ENCODE results near the gene CEP128. TPM values are rescaled to one million over a fixed set of nuclear protein-coding genes. Genes with fewer than 3 reads are reported as not detected.

The CEP128 gene
- total RNA-seq, 1 donor from 2014 or later: 6.1 TPM

DNA sequence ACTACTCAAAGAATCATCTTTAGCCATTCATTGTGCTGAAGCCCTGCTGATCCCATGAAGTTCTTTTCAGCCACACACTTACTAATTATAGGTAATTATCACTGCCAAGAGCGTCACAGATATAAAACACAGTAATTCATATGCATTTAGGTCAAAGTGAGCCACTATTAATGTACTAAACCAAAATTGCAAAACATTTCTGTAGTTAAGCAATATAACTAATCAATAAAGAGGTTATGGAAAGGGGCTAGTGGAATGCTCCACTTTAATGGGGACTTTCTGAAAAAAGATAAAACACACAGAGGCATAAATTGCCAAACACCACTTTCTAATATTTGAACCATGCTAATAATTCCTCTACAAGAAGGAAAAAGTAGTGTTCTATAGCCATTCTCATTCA lies 6.8 kb upstream of the CEP128 start:
- no peak for ATAC-seq
- Histone ChIP-seq H3K27ac (no peak overlapping the region), H3K27me3 (no peaks in the 10 kb centered on the region), H3K4me1 (no peaks in the 10 kb centered on the region), H3K4me3 (no peak overlapping the region), H3K36me3 (no peaks in the 10 kb centered on the region), H3K9me3 (no peaks in the 10 kb centered on the region)
- TF ChIP-seq, protein P1, sequence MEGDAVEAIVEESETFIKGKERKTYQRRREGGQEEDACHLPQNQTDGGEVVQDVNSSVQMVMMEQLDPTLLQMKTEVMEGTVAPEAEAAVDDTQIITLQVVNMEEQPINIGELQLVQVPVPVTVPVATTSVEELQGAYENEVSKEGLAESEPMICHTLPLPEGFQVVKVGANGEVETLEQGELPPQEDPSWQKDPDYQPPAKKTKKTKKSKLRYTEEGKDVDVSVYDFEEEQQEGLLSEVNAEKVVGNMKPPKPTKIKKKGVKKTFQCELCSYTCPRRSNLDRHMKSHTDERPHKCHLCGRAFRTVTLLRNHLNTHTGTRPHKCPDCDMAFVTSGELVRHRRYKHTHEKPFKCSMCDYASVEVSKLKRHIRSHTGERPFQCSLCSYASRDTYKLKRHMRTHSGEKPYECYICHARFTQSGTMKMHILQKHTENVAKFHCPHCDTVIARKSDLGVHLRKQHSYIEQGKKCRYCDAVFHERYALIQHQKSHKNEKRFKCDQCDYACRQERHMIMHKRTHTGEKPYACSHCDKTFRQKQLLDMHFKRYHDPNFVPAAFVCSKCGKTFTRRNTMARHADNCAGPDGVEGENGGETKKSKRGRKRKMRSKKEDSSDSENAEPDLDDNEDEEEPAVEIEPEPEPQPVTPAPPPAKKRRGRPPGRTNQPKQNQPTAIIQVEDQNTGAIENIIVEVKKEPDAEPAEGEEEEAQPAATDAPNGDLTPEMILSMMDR (IDR thresholded peaks at IDR 0.05): no peak
- intact Hi-C loops (cut with DNase I): no loop called here
- no peak for DNase-seq

DNA sequence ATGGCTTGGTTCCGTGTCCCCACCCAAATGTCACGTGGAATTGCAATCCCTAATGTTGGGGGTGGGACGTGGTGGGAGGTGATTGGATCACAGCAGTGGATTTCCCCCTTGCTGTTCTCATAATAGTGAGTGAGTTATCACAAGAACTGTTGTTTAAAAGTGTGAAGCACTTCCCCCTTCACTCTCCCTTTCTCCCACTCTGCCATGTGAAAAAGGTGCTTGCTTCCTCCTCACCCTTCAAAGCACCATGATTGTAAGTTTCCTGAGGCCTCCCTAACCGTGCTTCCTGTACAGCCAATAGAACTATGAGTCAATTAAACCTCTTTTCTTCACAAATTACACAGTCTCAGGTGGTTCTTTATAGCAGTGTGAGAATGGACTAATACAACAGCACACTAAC lies 5.3 kb upstream of the CEP128 start:
- no peak overlapping the region for H3K27ac ChIP-seq
- ATAC-seq: no peak
- no peaks in the 10 kb centered on the region for H3K27me3 ChIP-seq
- intact Hi-C loops (cut with DNase I): no loop called here
- DNase-seq: no peak
- TF ChIP-seq, protein P1 (IDR thresholded peaks at IDR 0.05): no peak
- no peaks in the 10 kb centered on the region for H3K9me3 ChIP-seq
- H3K4me1 ChIP-seq: peaks cover 6% of the 10 kb centered on the region
- H3K4me3 ChIP-seq: no peak overlapping the region
- no peaks in the 10 kb centered on the region for H3K36me3 ChIP-seq

DNA sequence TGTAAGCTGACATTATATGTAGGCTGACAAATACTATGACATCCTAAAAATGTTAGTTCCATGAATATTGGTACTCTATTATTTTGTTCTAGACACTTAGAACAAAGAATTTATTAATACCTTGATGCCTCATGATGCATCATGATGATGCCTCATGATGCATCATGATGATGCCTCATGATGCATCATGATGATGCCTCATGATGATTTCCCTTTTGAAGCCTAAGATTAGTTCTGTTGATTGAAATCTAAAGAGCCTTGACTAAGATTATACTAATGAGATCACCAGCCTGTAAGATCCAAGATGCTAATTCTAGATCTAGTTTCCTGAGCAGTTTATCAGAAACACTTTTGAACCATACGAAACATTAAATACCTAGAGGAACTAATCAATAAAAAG lies 4.6 kb upstream of the CEP128 start:
- no peaks in the 10 kb centered on the region for H3K27me3 ChIP-seq
- H3K4me3 ChIP-seq: no peak overlapping the region
- no peak overlapping the region for H3K27ac ChIP-seq
- ATAC-seq: no peak
- peaks cover 6% of the 10 kb centered on the region for H3K4me1 ChIP-seq
- no peaks in the 10 kb centered on the region for H3K36me3 ChIP-seq
- TF ChIP-seq, protein P1 (IDR thresholded peaks at IDR 0.05): no peak
- no peaks in the 10 kb centered on the region for H3K9me3 ChIP-seq
- no peak for DNase-seq
- intact Hi-C loops (cut with DNase I): no loop called here

DNA sequence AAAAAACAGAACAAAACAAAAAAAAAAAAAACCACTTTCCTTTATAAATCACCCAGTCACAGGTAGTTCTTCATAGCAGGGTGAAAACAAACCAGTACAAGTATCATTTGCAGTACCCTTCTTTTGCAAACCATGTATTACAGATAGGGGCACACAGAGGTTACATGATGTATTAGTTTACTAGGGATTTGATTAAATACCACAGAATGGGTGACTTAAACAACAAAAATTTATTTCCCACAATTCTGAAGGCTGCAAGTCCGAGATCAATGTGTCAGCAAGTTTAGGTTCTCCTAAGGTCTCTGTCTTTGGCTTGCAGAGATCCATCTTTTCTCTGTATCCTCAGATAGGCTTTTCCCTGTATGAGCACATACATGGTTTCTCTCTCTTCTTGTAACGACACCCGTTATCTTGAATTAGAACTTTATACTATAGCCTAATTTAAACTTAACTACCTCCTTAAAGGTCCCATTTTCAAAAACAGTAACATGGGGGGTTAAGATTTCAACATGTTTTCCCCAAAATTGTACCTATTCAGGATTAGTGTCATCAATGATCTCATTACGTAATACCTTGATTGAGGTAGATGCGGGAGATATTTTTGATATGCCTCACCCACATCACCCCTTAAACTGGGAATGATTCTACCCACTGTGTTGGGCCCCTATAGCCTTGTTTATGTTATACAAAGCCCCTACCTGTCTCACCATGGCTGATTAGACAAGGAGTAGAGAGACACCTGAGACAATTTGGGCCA lies 3.5 kb upstream of the CEP128 start:
- ATAC-seq (no peak), DNase-seq (no peak)
- intact Hi-C loops (cut with DNase I): no loop called here
- peaks cover 6% of the 10 kb centered on the region for H3K4me1 ChIP-seq
- no peak overlapping the region for H3K4me3 ChIP-seq
- H3K27me3 ChIP-seq: no peaks in the 10 kb centered on the region
- H3K27ac ChIP-seq: no peak overlapping the region
- TF ChIP-seq, protein P1 (IDR thresholded peaks at IDR 0.05): no peak
- H3K9me3 ChIP-seq: no peaks in the 10 kb centered on the region
- no peaks in the 10 kb centered on the region for H3K36me3 ChIP-seq

DNA sequence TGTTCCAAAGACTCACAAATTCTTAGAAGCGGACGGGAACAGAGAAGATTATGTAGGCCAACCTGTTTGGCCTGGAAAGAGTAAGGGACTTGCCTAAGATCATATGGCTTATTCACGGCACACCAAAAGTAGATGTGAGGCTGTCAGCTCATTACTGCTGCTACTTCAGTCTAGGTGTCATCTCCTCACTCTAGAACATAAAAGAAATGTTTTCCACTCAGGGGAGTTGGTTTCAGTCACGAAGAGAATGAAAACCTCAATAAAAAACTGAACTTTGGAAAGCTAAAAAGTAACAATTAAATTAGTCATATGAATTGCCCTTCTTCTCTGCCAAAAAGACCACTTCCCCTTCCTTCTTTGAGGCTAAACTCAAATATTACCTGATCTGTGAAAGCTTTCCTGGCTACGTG lies 658 bp upstream of the CEP128 start:
- no peaks in the 10 kb centered on the region for H3K27me3 ChIP-seq
- intact Hi-C loops (cut with DNase I): no loop called here
- no peak for ATAC-seq
- peak overlapping the region; percentile 44 for H3K27ac ChIP-seq
- DNase-seq: no peak
- no peaks in the 10 kb centered on the region for H3K36me3 ChIP-seq
- H3K4me3 ChIP-seq: peak overlapping the region; percentile 79
- TF ChIP-seq, protein P1 (IDR thresholded peaks at IDR 0.05): no peak
- no peaks in the 10 kb centered on the region for H3K9me3 ChIP-seq
- peaks cover 6% of the 10 kb centered on the region for H3K4me1 ChIP-seq

All from upper lobe of right lung (tissue), 1 donor.